ENCODE results near the gene EDN1. TPM values are rescaled to one million over a fixed set of nuclear protein-coding genes. Genes with fewer than 3 reads are reported as not detected.

Gene EDN1
- total RNA-seq, 2 experiments from 2014 or later, result 0.13 TPM; not detected in 1

- POLR2A ChIA-PET, result no interaction called here
- CTCF ChIA-PET, result no interaction called here
These were observed 50.3 kb downstream of the EDN1 start for GRCh38 chr6:12340488-12340818.

- POLR2A ChIA-PET, result no interaction called here
- CTCF ChIA-PET, result no interaction called here
These were observed 52.5 kb downstream of the EDN1 start for GRCh38 chr6:12342664-12343063.

DNA sequence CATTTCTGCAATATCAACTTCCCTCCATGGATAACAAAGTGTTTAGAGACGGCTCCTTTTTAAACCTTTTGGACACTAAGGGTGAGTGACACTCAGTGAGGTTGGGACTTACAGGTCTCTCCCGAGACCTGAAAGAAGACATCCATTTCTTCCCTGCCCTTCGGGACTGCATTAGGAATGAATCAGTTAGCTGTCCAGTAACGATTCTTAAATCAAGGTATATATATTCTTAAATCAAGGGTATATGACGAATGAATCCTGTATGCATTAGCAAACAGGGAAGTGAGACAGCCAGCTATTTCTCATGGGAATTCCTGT lies 52.9 kb downstream of the EDN1 start:
- CTCF ChIA-PET, result no interaction called here
- POLR2A ChIA-PET, result no interaction called here

GRCh38 chr6:12343440-12344162 lies 53.4 kb downstream of the EDN1 start:
- CTCF ChIA-PET, result no interaction called here
- POLR2A ChIA-PET, result no interaction called here

- ChIA-PET POLR2A (no interaction called here), CTCF (no interaction called here)
These were observed 54.1 kb downstream of the EDN1 start for GRCh38 chr6:12344296-12344695.

DNA sequence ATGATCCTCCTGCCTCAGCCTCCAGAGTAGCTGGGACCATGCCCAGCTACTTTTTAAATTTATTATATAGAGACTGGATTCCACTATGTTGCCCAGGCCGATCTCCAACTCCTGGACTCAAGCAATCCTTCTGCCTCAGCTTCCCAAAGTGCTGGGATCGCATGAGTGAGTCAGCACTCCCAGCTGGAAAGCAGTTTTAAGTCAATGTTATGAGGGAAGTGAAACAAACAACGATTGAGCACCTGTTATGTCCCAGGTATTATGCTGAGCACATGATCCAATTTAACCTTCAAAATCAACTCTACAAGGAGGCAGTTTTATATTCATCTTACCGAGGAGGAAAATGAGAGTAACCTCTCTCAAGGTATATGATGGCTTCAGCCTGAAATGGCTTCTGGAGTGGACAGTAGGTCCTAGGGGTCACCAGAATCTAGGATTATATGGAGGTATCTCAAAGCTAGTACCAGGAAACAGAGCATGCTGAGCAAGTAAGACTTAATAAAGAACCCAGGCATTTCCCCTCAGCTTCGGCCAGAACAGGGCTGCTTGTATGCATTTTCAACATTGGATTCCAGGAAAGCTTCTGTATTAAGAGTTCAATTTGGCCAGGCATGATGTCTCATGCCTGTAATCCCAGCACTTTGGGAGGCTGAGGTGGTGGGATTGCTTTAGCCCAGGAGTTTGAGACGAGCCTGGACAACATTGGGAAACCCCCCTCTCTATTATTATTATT lies 55.0 kb downstream of the EDN1 start:
- POLR2A ChIA-PET, result no interaction called here

DNA sequence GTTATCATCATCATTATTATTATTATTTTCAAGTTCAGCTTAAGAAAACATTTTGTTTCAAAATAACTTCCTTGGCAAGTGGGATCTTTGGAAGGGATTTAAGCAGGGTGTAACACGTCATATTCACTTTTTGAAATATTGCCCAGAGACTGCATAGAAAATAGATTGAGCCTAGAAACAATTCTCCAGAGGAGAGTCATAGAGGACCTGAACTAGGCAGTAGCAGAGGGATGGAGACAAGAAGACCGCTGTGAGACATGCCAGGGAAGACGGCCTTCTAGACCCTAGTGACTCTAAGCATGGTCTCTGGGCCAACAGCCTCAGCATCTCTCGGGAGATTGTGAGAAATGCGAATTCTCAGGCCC lies 55.5 kb downstream of the EDN1 start:
- CTCF ChIA-PET, result no interaction called here
- POLR2A ChIA-PET, result no interaction called here

More for the DNA sequence above, 55.0 kb downstream of the EDN1 start:
- CTCF ChIA-PET, result no interaction called here

Measured in activated CD8-positive, alpha-beta memory T cell treated with anti-CD3 and anti-CD28 coated beads for 36 hours (primary cell).